Activated CD4-positive, alpha-beta T cell treated with anti-CD3 and anti-CD28 coated beads, Interleukin-10, Interleukin-2, amounts not matched to agents 100 ng/mL and 50 ng/mL, durations not matched to agents 16 hours and 8 hours (primary cell): ENCODE data around the gene PRSS1.

Source experiments
- DNase-seq: peaks from one replicate; pipeline ENCODE4 v3.0.0-alpha.2; 2020

PRSS1 gene

DNA sequence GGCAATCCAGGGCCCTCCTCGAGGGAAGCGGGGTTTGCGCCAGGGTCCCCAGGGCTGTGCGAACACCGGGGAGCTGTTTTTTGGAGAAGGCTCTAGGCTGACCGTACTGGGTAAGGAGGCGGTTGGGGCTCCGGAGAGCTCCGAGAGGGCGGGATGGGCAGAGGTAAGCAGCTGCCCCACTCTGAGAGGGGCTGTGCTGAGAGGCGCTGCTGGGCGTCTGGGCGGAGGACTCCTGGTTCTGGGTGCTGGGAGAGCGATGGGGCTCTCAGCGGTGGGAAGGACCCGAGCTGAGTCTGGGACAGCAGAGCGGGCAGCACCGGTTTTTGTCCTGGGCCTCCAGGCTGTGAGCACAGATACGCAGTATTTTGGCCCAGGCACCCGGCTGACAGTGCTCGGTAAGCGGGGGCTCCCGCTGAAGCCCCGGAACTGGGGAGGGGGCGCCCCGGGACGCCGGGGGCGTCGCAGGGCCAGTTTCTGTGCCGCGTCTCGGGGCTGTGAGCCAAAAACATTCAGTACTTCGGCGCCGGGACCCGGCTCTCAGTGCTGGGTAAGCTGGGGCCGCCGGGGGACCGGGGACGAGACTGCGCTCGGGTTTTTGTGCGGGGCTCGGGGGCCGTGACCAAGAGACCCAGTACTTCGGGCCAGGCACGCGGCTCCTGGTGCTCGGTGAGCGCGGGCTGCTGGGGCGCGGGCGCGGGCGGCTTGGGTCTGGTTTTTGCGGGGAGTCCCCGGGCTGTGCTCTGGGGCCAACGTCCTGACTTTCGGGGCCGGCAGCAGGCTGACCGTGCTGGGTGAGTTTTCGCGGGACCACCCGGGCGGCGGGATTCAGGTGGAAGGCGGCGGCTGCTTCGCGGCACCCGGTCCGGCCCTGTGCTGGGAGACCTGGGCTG lies 47.5 kb downstream of the PRSS1 start:
- no peak for DNase-seq

DNA sequence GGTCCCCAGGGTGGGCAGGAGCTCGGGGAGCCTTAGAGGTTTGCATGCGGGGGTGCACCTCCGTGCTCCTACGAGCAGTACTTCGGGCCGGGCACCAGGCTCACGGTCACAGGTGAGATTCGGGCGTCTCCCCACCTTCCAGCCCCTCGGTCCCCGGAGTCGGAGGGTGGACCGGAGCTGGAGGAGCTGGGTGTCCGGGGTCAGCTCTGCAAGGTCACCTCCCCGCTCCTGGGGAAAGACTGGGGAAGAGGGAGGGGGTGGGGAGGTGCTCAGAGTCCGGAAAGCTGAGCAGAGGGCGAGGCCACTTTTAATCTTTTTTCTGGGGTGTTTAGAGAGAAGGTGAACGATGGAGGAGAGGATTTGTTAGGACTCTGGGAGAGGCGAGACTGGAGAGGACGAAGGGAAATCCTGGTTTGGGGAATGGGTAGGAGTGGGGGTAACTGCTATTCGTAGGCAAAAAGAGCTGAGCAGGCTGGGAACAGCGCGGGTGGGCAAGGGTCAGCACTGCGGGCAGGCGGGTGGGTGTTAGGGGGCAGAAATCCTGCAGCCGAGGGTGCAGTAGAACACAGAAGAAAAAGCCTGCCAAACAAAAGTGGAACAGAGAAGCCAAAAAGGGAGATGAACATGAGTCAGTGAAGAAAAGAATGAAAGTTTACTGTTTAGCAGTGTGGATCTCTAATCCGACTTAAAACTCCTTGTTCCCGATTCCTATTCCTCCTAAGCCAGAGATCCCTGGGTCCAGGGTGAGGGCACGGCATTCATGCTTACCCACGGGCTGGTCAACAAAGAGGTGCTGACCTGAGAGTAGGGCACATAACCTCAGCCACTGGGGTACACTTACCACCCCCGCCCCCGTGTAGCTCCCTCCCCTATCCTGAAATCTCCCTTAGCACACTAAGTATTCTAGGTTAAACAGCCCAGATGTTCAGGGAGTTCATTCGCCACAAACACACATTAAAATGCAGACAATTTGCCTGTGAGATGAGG lies 48.4 kb downstream of the PRSS1 start:
- DNase-seq = no peak

DNA sequence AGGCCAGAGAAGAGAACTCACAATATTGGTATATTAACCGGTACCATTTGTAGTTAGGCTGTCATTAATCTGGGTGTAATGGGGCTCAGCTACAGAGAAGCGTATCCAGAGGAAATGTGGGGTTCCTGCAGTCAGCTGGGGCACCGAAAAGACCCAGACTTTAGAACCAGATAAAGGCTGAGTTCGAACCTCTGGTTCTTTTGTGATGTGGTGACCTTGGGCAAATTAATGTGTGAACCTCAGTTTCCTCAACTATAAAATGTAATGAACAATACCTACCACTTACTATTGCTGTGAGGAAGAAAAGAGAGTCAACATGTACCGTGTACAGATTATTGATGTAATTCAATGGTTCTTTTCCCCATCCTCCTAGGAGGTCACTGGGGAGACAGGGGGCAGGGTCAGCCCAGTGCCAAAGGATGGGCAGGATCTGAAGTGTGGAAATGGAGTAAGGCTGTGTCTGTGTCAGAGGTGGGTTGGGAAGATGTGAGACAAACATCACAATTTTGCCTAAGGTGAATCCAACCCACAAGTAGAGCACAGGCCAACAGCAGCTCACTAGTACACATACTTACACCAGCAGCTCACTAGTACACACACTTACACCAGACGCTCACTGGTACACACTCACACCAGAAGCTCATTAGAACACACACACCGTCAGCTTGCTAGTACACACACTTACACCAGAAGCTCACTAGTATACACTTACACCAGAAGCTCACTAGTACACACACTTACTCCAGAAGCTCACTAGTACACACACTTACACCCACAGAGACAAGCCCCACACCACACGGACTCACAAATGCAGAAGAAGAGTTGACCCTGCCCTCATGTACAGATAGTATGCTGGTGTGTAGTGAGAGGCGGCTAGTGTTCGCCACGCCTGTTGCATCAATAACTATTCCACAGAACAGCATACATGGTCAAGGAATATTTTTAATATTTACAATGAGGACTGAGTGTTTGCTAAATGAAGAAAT lies 49.5 kb downstream of the PRSS1 start:
- DNase-seq = no peak

DNA sequence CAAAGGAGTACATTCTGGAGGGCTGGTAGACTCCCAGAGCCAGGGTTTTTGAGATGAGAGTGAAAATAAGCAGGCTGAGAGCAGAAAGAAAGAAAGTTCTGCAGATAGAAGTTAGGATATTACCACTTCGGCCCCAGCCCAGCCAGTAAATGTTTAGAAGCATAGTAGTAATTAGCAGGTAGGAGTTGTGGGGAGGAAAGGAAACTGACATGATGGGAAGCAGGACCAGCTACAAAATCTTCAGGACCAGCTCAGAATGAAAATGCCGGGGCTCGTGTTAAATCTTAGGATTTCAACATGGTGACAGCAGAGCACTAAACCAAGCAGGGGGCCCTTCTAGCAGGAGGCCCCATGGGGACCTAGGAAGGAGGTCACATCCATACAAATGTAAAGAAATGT lies 50.2 kb downstream of the PRSS1 start:
- DNase-seq = no peak

DNA sequence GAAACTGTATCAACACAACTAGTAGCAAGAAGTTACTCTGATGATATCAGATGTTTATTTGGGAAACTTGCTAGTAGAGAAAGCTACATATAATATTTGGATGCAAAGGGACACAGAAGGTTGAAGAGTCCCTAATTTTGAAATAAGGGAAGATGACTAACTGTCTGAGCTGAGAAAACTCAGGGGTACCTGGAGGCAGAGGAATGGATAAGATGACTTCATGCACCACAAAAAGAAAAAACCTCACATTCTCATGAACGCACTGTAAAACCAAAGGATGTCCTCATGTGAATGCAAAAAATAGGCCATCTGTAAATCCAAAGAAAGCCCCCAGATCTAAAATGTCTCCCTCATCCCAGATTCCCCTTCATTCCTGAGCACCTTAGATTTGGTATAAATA lies 50.8 kb downstream of the PRSS1 start:
- no peak for DNase-seq

DNA sequence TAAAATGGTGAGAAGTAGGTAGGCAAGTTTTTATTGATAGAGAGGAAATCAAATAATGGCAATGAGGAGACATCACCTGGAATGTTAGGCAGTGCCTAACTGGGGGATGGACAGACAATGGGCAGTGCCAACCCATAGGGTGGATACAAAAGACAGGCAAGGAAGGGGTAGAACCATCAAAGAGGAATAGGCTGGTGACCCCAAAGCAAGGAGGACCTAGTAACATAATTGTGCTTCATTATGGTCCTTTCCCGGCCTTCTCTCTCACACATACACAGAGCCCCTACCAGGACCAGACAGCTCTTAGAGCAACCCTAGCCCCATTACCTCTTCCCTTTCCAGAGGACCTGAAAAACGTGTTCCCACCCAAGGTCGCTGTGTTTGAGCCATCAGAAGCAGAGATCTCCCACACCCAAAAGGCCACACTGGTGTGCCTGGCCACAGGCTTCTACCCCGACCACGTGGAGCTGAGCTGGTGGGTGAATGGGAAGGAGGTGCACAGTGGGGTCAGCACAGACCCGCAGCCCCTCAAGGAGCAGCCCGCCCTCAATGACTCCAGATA lies 51.5 kb downstream of the PRSS1 start:
- DNase-seq = no peak

DNA sequence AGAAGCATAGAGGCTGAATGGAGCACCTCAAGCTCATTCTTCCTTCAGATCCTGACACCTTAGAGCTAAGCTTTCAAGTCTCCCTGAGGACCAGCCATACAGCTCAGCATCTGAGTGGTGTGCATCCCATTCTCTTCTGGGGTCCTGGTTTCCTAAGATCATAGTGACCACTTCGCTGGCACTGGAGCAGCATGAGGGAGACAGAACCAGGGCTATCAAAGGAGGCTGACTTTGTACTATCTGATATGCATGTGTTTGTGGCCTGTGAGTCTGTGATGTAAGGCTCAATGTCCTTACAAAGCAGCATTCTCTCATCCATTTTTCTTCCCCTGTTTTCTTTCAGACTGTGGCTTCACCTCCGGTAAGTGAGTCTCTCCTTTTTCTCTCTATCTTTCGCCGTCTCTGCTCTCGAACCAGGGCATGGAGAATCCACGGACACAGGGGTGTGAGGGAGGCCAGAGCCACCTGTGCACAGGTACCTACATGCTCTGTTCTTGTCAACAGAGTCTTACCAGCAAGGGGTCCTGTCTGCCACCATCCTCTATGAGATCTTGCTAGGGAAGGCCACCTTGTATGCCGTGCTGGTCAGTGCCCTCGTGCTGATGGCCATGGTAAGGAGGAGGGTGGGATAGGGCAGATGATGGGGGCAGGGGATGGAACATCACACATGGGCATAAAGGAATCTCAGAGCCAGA lies 52.5 kb downstream of the PRSS1 start:
- DNase-seq = no peak

DNA sequence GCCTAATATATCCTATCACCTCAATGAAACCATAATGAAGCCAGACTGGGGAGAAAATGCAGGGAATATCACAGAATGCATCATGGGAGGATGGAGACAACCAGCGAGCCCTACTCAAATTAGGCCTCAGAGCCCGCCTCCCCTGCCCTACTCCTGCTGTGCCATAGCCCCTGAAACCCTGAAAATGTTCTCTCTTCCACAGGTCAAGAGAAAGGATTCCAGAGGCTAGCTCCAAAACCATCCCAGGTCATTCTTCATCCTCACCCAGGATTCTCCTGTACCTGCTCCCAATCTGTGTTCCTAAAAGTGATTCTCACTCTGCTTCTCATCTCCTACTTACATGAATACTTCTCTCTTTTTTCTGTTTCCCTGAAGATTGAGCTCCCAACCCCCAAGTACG lies 53.0 kb downstream of the PRSS1 start:
- no peak for DNase-seq
